Activated T-helper 9 cell treated with anti-CD3 and anti-CD28 coated beads, Interleukin-2, amount 50 U/mL, for 16 hours (primary cell): ENCODE data around the gene RXFP2.

Source experiments
- DNase-seq: peaks from one replicate; pipeline ENCODE4 v3.0.0-alpha.2; 2020; ENCODE audit warnings: low read depth

The RXFP2 gene

DNA sequence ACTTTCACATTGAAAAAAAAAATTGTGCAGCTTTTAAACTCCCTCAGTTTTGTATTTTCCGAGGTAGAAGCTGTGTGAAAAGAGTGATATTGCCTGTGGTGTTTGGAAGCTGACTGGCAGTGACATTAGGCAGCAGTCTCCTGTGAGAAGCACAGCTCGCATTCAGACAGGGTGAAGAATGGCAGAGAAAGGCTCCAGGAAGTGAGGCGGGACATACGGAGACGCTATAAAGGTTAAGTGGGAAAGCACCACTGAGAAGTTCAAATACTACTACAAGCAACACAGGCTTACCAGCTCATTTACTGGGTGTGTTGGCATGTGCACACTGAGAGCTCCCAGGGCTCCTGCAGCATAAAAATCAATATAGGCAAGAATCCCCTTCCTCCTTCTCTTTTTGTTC, 88.4 kb downstream of the RXFP2 start:
- DNase-seq: no peak

DNA sequence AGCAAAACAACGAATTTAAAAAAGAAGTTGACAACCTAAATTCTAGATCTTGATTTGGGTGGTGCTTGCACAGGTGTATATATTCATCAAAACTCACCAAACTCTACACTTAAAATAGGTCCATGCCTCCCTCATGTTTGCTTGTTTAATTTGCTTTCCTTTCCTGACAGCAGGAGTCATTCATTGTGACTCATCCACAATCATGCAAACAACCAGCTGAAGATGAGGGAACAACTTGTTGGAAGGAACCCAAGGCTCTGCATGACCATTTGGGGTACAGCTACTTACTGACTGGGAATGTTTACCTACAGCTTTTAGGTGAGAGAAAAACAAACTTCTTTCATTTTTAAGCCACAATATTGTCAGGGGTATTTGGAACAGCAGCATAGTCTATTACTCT, 96.6 kb downstream of the RXFP2 start:
- no peak for DNase-seq

DNA sequence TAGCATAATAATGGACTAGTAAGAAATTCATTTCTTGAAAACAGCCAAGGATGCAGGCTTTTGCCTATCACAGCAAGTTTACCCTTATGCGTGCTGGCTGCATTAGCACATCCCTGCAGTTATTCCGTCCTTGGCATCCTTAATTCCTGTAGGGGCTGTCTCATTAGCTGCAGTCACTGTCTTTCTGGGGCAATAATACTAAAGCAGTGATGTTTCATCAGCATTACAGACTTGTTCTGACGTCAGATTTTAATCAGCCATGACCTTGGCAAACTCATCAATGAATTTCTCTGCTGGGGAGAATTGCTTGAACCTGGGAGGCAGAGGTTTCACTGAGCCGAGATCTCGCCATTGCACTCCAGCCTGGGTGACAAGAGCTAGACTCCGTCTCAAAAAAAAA, 103.7 kb downstream of the RXFP2 start:
- DNase-seq: no peak

DNA sequence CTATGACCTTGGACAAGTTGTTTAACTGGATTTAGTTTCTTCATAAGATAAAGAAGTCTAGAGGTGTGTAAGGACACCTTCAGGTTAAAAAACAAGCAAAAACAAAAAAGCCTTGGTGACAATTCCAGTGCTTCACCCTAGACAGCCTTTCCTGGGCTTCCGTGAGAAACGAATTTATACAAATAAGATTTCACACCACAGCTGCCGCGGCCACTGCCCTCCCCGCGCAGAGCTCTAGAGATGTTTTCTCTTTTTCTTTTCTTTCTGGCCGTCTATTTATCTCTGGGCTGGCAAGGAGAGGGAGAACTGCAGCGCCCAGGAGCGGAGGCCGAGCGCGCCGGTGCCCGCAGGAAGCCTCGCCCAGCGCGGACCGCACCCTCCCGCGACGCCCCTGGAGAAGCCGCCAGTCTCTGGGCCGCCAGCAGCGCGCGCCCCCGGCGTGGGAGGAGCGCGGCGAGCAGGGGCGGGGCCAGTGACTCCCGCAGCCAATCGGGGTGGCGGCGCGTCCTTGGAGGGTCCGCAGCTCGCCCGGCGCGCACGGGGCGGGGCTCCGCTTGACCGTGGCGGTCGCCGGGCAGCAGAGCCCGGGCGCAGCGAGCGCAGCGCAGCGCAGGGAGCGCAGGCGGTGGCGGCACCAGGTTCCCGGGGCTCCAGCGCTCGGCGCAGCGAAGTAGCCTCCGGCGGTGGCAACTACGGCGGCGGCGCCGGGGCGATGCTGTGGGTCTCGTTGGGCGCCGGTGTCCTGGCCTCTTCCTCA, 107.0 kb downstream of the RXFP2 start:
- DNase-seq: peak; percentile 70

DNA sequence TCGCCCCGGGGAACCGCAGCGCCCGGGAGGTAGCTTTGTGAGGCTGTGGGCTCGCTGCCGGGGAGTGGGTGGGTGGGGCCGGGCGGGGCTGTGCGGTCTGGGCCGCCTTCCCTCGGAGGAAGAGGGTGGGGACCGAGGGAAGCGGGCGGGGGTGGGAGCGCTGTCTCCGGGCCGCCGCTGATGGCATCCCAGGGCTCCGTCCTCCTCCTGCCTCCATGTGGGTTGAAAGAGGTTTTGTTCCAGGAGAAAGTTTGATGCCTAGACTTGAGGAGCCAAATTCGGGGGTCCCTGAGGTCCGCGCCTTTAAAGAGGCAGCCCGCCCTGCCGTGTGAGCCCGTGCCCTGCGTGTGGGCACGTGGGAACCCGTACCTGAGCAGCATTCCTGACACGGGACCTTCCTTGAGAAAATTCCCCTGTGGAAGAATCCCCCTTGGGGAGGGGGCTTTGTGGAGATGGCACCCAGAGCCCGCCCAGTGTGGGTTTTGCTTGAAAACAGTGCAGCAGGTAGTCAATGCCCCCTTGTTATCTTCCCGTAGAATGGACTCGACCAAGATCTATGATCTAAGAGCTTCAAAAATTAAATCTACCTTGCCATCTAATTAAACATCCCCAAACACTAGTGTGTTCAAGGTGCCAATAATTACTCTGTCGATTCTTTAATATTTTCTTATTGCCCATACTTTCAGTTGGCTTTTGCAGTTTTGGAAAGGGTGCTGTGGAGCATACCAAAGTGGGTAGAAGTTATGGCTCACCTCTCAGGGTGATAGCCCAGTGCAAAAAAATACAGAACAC, 107.8 kb downstream of the RXFP2 start:
- DNase-seq: peak; percentile 1

DNA sequence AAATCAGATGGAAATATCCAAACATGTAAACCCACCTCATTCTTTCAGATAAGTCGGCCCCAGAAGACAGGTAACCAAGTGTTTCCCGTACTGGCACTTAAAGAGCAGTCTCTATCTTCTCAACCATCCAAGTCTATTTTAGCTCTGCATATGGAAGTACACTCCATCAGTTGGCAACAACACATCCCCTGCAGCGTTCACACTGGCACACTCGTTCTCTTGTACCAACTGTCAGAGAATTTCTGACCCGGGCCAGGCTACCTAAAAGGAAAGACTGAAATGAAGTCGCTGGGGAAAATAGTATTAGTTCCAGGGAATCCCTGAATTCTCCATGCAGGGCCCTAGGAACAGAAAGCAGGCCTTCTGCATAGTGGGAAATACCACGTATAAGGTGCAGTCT, 109.3 kb downstream of the RXFP2 start:
- no peak for DNase-seq

DNA sequence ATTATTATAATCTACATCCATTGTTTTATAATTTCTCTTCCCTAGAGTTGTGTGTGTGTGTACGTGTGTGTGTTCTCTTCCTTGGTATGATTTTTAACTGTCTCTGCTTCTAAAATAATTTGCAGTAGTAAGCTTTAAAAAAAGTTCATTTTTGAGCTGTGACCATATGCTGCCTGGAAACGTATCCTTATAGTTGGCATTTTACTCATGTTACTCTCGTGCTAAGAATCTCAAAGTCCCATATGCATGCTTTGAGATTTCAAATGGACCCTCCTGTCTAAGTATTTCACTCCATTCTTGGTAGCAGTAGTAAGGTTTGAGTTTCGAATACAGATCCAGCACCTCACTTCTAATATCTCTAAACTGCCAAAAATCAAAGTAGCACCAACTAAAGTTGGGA, 109.9 kb downstream of the RXFP2 start:
- DNase-seq: no peak

DNA sequence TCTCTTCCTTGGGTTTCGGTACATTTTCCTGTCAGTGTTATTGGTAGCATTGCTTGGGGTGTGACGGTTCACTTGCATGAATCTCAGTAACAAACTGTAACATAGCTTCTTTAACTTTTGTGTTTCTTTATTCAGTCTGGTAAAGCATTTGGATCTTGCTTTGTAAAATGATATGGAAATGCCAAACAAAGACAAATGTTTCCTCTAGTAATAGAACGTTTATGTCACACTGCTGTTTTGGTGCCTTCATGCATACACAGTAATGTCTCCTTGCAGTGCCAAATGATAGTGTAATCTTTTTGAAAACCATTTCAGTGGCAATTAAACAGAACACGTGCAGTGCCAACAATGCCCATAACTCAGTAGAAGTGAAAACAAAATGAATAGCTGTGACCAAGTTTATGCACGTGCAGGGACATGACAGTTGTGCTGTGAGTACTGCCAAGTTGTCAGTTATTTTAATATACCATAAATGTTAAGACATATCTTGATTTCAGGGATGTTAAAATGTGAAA, 110.8 kb downstream of the RXFP2 start:
- no peak for DNase-seq

DNA sequence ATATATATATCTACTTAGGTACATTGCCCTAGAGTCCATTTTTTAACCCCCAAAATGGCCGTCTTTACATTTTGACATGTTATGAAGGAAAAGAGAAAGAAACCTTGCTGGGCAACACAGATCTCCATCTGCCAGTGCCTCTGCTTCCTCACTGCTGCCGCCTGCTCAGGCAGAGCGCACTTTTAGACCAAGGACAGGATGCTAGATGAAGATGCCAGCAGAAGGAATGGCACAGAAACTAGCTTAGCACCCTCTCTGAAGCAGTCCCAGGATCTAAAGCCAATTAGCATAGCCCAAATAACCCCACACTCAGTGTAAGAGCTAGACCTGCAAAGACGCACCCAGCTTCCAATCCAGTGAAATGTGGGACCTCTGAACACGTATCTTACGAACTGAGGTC, 111.9 kb downstream of the RXFP2 start:
- DNase-seq: no peak
